HL-60 (cell line): ENCODE measurements around the gene MAPK10.
"Not testable (repeated sequence)": the region's sequence is repeated elsewhere in the genome, so short reads cannot be mapped to it uniquely, and the experiment has no call there.

ENCODE experiments used
- GABPA ChIP-seq: IDR thresholded peaks from 2 replicates; pipeline ENCODE4 v1.6.1; 2012; ENCODE audit warnings: low read depth
- POLR2AphosphoS5 ChIP-seq: IDR thresholded peaks from 2 replicates; pipeline ENCODE4 v1.6.1; 2012; ENCODE audit warnings: low read depth
- TF ChIP-seq, protein P1 (sequence below): IDR thresholded peaks from one replicate; pipeline ENCODE4 v1.5.1; 2011; ENCODE audit warnings: low read length, control low read depth, inconsistent platforms; ENCODE audit not compliant: insufficient read depth

DNA sequence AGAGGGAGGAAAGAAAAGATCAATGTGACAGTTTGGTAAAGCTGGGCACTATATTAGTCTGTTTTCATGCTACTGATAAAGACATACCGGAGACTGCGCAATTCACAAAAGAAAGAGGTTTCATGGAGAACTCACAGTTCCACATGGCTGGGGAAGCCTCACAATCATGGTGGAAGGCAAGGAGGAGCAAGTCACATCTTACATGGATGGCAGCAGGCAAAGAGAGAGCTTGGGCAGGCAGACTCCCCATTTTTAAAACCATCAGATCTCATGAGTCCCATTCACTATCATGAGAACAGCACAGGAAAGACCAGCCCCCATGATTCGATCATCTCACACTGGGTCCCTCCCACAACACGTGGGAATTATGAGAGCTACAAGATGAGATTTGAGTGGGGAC lies 394.8 kb downstream of the MAPK10 start:
- TF ChIP-seq, protein P1, sequence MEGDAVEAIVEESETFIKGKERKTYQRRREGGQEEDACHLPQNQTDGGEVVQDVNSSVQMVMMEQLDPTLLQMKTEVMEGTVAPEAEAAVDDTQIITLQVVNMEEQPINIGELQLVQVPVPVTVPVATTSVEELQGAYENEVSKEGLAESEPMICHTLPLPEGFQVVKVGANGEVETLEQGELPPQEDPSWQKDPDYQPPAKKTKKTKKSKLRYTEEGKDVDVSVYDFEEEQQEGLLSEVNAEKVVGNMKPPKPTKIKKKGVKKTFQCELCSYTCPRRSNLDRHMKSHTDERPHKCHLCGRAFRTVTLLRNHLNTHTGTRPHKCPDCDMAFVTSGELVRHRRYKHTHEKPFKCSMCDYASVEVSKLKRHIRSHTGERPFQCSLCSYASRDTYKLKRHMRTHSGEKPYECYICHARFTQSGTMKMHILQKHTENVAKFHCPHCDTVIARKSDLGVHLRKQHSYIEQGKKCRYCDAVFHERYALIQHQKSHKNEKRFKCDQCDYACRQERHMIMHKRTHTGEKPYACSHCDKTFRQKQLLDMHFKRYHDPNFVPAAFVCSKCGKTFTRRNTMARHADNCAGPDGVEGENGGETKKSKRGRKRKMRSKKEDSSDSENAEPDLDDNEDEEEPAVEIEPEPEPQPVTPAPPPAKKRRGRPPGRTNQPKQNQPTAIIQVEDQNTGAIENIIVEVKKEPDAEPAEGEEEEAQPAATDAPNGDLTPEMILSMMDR = not testable (repeated sequence)
- not testable (repeated sequence) for TF ChIP-seq GABPA, POLR2AphosphoS5
